Ascending aorta (tissue), 2 donors: ENCODE results near the gene ST6GALNAC3. TPM values are rescaled to one million over a fixed set of nuclear protein-coding genes. Genes with fewer than 3 reads are reported as not detected.

Experiments
- DNase-seq, 2 donors: peaks; one replicate each; pipeline ENCODE4 v3.0.0-alpha.2; 2019; ENCODE audit warnings: low spot score in 2 of 2
- H3K27ac ChIP-seq, 2 donors: fragments of 200-600 bp; sonication (generic); one replicate each; pipeline ENCODE4 v1.5.1; 2016 to 2017; ENCODE audit warnings: mild to moderate bottlenecking in 1 of 2
- H3K27me3 ChIP-seq: fragments of 200-600 bp; sonication (generic); one replicate; pipeline ENCODE4 v1.5.1; 2017
- H3K36me3 ChIP-seq, 2 donors: fragments of 200-600 bp; sonication (generic); one replicate each; pipeline ENCODE4 v1.5.1; 2016
- H3K4me1 ChIP-seq, 2 donors: fragments of 200-600 bp; sonication (generic); one replicate each; pipeline ENCODE4 v1.5.1; 2016 to 2017; ENCODE audit warnings: mild to moderate bottlenecking in 1 of 2
- H3K4me3 ChIP-seq, 2 donors: fragments of 200-600 bp; sonication (generic); one replicate each; pipeline ENCODE4 v1.5.1; 2016 to 2017; ENCODE audit warnings: mild to moderate bottlenecking in 1 of 2
- H3K9me3 ChIP-seq, 2 donors: fragments of 200-600 bp; sonication (generic); one replicate each; pipeline ENCODE4 v1.5.1; 2016
- intact Hi-C: fragments of 100-400 bp; cut with DNase I; formaldehyde crosslinking; loops from one replicate; pipeline ENCODE4 v1.15.1; 2023
- total RNA-seq: library from RNA; depleted of rRNA; stranded (reverse); fragments of >200 nt; gene quantifications from one replicate; pipeline ENCODE4 v1.1.0, GENCODE V29; 2016
- TF ChIP-seq, protein P1 (sequence below), 3 experiments: fragments of 200-600 bp in 2 of 3; fragments of 450-650 bp in 1 of 3; sonication (generic) in 2 of 3; IDR thresholded peaks; one replicate each; pipeline ENCODE4 v1.5.1; 2016 to 2019; ENCODE audit warnings: antibody characterized with exemption in 3 of 3, mild to moderate bottlenecking in 1 of 3, moderate library complexity in 1 of 3

The ST6GALNAC3 gene
- total RNA-seq, 1 donor from 2014 or later: 34.5 TPM

GRCh38 chr1:76510672-76511557 lies 436.4 kb downstream of the ST6GALNAC3 start:
- TF ChIP-seq, protein P1, sequence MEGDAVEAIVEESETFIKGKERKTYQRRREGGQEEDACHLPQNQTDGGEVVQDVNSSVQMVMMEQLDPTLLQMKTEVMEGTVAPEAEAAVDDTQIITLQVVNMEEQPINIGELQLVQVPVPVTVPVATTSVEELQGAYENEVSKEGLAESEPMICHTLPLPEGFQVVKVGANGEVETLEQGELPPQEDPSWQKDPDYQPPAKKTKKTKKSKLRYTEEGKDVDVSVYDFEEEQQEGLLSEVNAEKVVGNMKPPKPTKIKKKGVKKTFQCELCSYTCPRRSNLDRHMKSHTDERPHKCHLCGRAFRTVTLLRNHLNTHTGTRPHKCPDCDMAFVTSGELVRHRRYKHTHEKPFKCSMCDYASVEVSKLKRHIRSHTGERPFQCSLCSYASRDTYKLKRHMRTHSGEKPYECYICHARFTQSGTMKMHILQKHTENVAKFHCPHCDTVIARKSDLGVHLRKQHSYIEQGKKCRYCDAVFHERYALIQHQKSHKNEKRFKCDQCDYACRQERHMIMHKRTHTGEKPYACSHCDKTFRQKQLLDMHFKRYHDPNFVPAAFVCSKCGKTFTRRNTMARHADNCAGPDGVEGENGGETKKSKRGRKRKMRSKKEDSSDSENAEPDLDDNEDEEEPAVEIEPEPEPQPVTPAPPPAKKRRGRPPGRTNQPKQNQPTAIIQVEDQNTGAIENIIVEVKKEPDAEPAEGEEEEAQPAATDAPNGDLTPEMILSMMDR (IDR thresholded peaks at IDR 0.05): no peak

GRCh38 chr1:76511558-76512179 lies 437.1 kb downstream of the ST6GALNAC3 start:
- intact Hi-C loops: no loop called here
- TF ChIP-seq, protein P1 (IDR thresholded peaks at IDR 0.05): no peak
- no peak overlapping the region for H3K27ac ChIP-seq
- no peaks in the 10 kb centered on the region for H3K27me3 ChIP-seq
- no peaks in the 10 kb centered on the region for H3K9me3 ChIP-seq
- DNase-seq: no peak
- no peaks in the 10 kb centered on the region for H3K4me1 ChIP-seq
- H3K4me3 ChIP-seq: no peak overlapping the region
- H3K36me3 ChIP-seq: no peaks in the 10 kb centered on the region

More at GRCh38 chr1:76510672-76511557, 436.4 kb downstream of the ST6GALNAC3 start:
- no peak for DNase-seq
- intact Hi-C loops: no loop called here
- Histone ChIP-seq H3K27me3 (no peaks in the 10 kb centered on the region), H3K9me3 (no peaks in the 10 kb centered on the region), H3K4me3 (no peak overlapping the region), H3K4me1 (no peaks in the 10 kb centered on the region), H3K36me3 (no peaks in the 10 kb centered on the region), H3K27ac (no peak overlapping the region)

DNA sequence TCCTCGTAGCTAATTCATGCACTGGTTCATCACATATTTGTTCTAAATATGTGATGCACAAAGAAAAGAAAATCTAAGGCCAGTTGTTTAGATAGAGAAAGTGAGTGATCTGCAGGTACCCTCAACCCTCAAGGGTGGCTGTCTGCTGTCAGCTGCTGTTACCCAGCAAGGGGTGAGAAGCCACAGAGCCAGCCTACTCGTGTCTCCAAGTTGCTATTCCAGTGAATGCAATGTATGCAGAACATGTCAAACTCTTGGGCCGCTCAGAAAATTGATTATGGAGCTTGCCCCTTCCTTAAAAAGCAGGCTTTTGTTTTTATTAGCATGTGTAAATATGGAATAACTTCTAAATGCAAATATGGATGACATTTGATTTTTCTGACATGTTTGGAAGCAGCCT lies 456.4 kb downstream of the ST6GALNAC3 start:
- Histone ChIP-seq H3K36me3 (no peaks in the 10 kb centered on the region), H3K27me3 (no peaks in the 10 kb centered on the region), H3K4me1 (no peaks in the 10 kb centered on the region), H3K9me3 (no peaks in the 10 kb centered on the region), H3K4me3 (no peak overlapping the region), H3K27ac (no peak overlapping the region)
- intact Hi-C loops: no loop called here
- TF ChIP-seq, protein P1 (IDR thresholded peaks at IDR 0.05): no peak
- no peak for DNase-seq

DNA sequence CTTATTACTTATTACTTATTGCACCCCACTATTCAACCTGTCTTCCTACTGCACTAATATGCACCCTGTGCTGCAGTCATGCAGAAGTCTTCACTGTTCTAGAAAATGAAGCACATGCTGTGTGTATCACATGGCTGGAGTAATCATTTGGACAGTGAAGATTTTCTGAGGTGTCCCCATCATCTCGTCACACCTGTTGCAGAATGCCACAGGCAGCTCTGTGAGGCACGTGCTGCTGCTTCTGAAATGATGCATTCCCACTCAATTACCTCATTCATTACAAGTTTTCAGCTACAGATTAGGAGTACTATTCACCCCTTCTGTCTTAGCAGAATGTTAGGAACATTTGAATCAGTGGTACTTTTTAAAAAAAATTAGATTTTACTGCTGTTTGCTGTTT lies 467.1 kb downstream of the ST6GALNAC3 start:
- no peaks in the 10 kb centered on the region for H3K4me1 ChIP-seq
- DNase-seq: no peak
- H3K27ac ChIP-seq: no peak overlapping the region
- TF ChIP-seq, protein P1 (IDR thresholded peaks at IDR 0.05): no peak
- no peaks in the 10 kb centered on the region for H3K36me3 ChIP-seq
- no peak overlapping the region for H3K4me3 ChIP-seq
- intact Hi-C loops: no loop called here
- H3K9me3 ChIP-seq: no peaks in the 10 kb centered on the region
- no peaks in the 10 kb centered on the region for H3K27me3 ChIP-seq

- H3K27me3 ChIP-seq: no peaks in the 10 kb centered on the region
- no peaks in the 10 kb centered on the region for H3K36me3 ChIP-seq
- H3K9me3 ChIP-seq: no peaks in the 10 kb centered on the region
- no peak for DNase-seq
- no peaks in the 10 kb centered on the region for H3K4me1 ChIP-seq
- no peak overlapping the region for H3K27ac ChIP-seq
- intact Hi-C loops: no loop called here
- TF ChIP-seq, protein P1 (IDR thresholded peaks at IDR 0.05): no peak
- no peak overlapping the region for H3K4me3 ChIP-seq
Observed at GRCh38 chr1:76542359-76542758, 467.8 kb downstream of the ST6GALNAC3 start.
